Suprapubic skin (tissue), 3 donors: ENCODE results near the gene PRRT3.

ENCODE experiments used
- CTCF ChIP-seq, 2 donors: fragments of 200-600 bp in 1 of 2; fragments of 450-650 bp in 1 of 2; sonication (generic) in 1 of 2; IDR thresholded peaks; one replicate each; pipeline ENCODE4 v1.5.1; 2016 to 2019; ENCODE audit warnings: antibody characterized with exemption in 2 of 2, mild to moderate bottlenecking in 1 of 2, moderate library complexity in 1 of 2
- EP300 ChIP-seq: sonication (generic); formaldehyde crosslinking; IDR thresholded peaks from one replicate; pipeline ENCODE4 v1.6.1; 2017; ENCODE audit warnings: antibody characterized with exemption
- POLR2A ChIP-seq, 2 donors: fragments of 450-650 bp; IDR thresholded peaks; one replicate each; pipeline ENCODE4 v1.6.1; 2017; ENCODE audit warnings: antibody characterized with exemption in 2 of 2, mild to moderate bottlenecking in 2 of 2, moderate library complexity in 2 of 2

- TF ChIP-seq CTCF (IDR thresholded peaks at IDR 0.05): no peak
- no peak for TF ChIP-seq EP300
- TF ChIP-seq POLR2A (IDR thresholded peaks at IDR 0.05): no peak
Measured at GRCh38 chr3:9909221-9910013, 42.8 kb downstream of the PRRT3 start.
